Neural progenitor cell (in vitro differentiated cells): ENCODE results near the gene GDAP2. TPM values are rescaled to one million over a fixed set of nuclear protein-coding genes. Genes with fewer than 3 reads are reported as not detected.

Experiments
- DNase-seq: peaks from one replicate; pipeline ENCODE4 v3.0.0-alpha.2; 2016; ENCODE audit warnings: low spot score
- H2AFZ ChIP-seq: fragments of 200-600 bp; sonication (generic); replicated peaks from 2 replicates; pipeline ENCODE4 v1.6.1; 2016; ENCODE audit warnings: antibody characterized with exemption
- H3F3A ChIP-seq: fragments of 200-600 bp; sonication (generic); 2 replicates; pipeline ENCODE4 v1.6.1; 2016; ENCODE audit warnings: antibody characterized with exemption, low read depth
- H3K27ac ChIP-seq: fragments of 200-600 bp; sonication (generic); 2 replicates; pipeline ENCODE4 v1.5.1; 2016; ENCODE audit warnings: mild to moderate bottlenecking
- H3K27me3 ChIP-seq: fragments of 200-600 bp; sonication (generic); 2 replicates; pipeline ENCODE4 v1.6.1; 2016; ENCODE audit warnings: mild to moderate bottlenecking, moderate library complexity
- H3K36me3 ChIP-seq: fragments of 200-600 bp; sonication (generic); 2 replicates; pipeline ENCODE4 v1.5.1; 2016
- H3K4me1 ChIP-seq: fragments of 200-600 bp; sonication (generic); 2 replicates; pipeline ENCODE4 v1.6.1; 2016; ENCODE audit warnings: mixed run types
- H3K4me2 ChIP-seq: fragments of 200-600 bp; sonication (generic); 2 replicates; pipeline ENCODE4 v1.6.1; 2016
- H3K4me3 ChIP-seq: fragments of 200-600 bp; sonication (generic); 2 replicates; pipeline ENCODE4 v1.5.1; 2016
- H3K79me2 ChIP-seq: fragments of 200-600 bp; sonication (generic); 2 replicates; pipeline ENCODE4 v1.6.1; 2016; ENCODE audit warnings: low read depth
- H3K9ac ChIP-seq: fragments of 200-600 bp; sonication (generic); 2 replicates; pipeline ENCODE4 v1.6.1; 2016
- H3K9me3 ChIP-seq: fragments of 200-600 bp; sonication (generic); 2 replicates; pipeline ENCODE4 v1.5.1; 2016; ENCODE audit warnings: low read depth
- H4K20me1 ChIP-seq: fragments of 200-600 bp; sonication (generic); 2 replicates; pipeline ENCODE4 v1.6.1; 2016; ENCODE audit warnings: low read depth
- H3K27ac Mint-ChIP-seq: 3 replicates; pipeline ENCODE4 v1.8.0; 2021; ENCODE audit warnings: mixed read lengths
- H3K27me3 Mint-ChIP-seq: 2 replicates; pipeline ENCODE4 v1.8.0; 2022; ENCODE audit warnings: low read depth, mild to moderate bottlenecking, inconsistent platforms, moderate library complexity, mixed read lengths; ENCODE audit not compliant: insufficient read depth
- H3K36me3 Mint-ChIP-seq: 3 replicates; pipeline ENCODE4 v1.8.0; 2021; ENCODE audit warnings: mixed read lengths
- H3K4me1 Mint-ChIP-seq: 3 replicates; pipeline ENCODE4 v1.8.0; 2021; ENCODE audit warnings: mixed read lengths
- H3K4me3 Mint-ChIP-seq: 3 replicates; pipeline ENCODE4 v1.8.0; 2021; ENCODE audit warnings: mild to moderate bottlenecking, moderate library complexity, mixed read lengths
- H3K9me3 Mint-ChIP-seq: 3 replicates; pipeline ENCODE4 v1.8.0; 2020; ENCODE audit warnings: mixed read lengths
- CTCF ChIP-seq: fragments of 200-600 bp; sonication (generic); IDR thresholded peaks from 2 replicates; pipeline ENCODE4 v1.5.1; 2017; ENCODE audit warnings: antibody characterized with exemption, mild to moderate bottlenecking
- EZH2 ChIP-seq: fragments of 200-600 bp; sonication (generic); IDR thresholded peaks from 2 replicates; pipeline ENCODE4 v1.6.1; 2017; ENCODE audit warnings: antibody characterized with exemption, mild to moderate bottlenecking, moderate library complexity
- EZH2phosphoT487 ChIP-seq: fragments of 200-600 bp; sonication (generic); IDR thresholded peaks from 2 replicates; pipeline ENCODE4 v1.6.1; 2017; ENCODE audit warnings: antibody characterized with exemption
- total RNA-seq: library from RNA; depleted of rRNA; stranded (reverse); fragments of >200 nt; gene quantifications from 2 replicates; pipeline ENCODE4 v1.2.3, GENCODE V29; 2015; ENCODE audit warnings: low replicate concordance

The GDAP2 gene, protein sequence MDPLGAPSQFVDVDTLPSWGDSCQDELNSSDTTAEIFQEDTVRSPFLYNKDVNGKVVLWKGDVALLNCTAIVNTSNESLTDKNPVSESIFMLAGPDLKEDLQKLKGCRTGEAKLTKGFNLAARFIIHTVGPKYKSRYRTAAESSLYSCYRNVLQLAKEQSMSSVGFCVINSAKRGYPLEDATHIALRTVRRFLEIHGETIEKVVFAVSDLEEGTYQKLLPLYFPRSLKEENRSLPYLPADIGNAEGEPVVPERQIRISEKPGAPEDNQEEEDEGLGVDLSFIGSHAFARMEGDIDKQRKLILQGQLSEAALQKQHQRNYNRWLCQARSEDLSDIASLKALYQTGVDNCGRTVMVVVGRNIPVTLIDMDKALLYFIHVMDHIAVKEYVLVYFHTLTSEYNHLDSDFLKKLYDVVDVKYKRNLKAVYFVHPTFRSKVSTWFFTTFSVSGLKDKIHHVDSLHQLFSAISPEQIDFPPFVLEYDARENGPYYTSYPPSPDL
- 24.2 and 32.0 TPM in 2 replicates for total RNA-seq

- Histone ChIP-seq H2AFZ (peak within 1 kb of the TSS; percentile 95), H3K27me3 (no peaks in the 10 kb centered on the region), H3K79me2 (peaks cover 96% of the 10 kb centered on the region), H3K27ac (peak within 1 kb of the TSS; percentile 51), H3K36me3 (no peaks in the 10 kb centered on the region), H3F3A (peaks cover 6% of the 10 kb centered on the region), H3K4me1 (peaks cover 16% of the 10 kb centered on the region), H3K4me3 (peak within 1 kb of the TSS; percentile 85), H3K4me2 (peak within 1 kb of the TSS; percentile 83), H4K20me1 (peaks cover 20% of the 10 kb centered on the region), H3K9me3 (no peaks in the 10 kb centered on the region), H3K9ac (peak within 1 kb of the TSS; percentile 69)
- Mint-ChIP-seq H3K4me3 (peak within 1 kb of the TSS; percentile 95), H3K27me3 (no peaks in the 10 kb centered on the region), H3K4me1 (peaks cover 24% of the 10 kb centered on the region), H3K36me3 (peaks cover 2% of the 10 kb centered on the region), H3K27ac (peak within 1 kb of the TSS; percentile 24), H3K9me3 (no peaks in the 10 kb centered on the region)
- peak; percentile 98 for DNase-seq
- no peak for TF ChIP-seq CTCF
- no peak for TF ChIP-seq EZH2
- no peak for TF ChIP-seq EZH2phosphoT487
These were observed at the start of gene GDAP2, which contains the start of gene WDR3 for GRCh38 chr1:117929343-117930172. Gene GDAP2 (minus strand): TSS chr1:117929621. CDS start chr1:117920357, 9,264 bp downstream. Gene WDR3 (plus strand): TSS chr1:117929739. CDS start chr1:117933320, 3,581 bp downstream.

DNA sequence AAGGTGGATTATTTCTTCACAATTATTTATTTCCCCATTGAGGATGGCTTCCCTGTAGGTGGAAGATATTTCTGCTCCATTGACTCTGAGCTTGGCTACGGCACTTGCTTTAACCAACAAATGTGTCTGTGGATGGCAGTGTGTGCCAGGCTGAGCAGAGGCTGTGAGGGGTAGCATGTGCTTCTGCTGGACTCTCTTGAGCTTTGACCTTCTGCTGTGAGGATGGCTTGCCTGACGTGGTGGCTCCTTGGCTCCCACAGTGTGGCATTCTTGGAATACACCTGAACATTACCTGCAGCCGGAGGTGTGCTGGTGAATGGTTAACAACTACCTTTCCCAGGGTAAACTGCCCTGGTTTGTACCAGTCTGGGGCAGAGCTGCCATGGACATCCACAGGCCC, 47.0 kb upstream of the GDAP2 start:
- Histone ChIP-seq H3K36me3 (no peaks in the 10 kb centered on the region), H3F3A (no peaks in the 10 kb centered on the region), H3K79me2 (no peaks in the 10 kb centered on the region), H2AFZ (no peak overlapping the region), H3K4me3 (no peak overlapping the region), H3K4me1 (no peaks in the 10 kb centered on the region), H3K9ac (no peak overlapping the region), H3K4me2 (no peak overlapping the region), H3K27ac (no peak overlapping the region), H3K27me3 (no peaks in the 10 kb centered on the region), H3K9me3 (no peaks in the 10 kb centered on the region), H4K20me1 (no peaks in the 10 kb centered on the region)
- H3K27me3 Mint-ChIP-seq, result no peaks in the 10 kb centered on the region
- H3K27ac Mint-ChIP-seq, result no peak overlapping the region
- no peaks in the 10 kb centered on the region for H3K9me3 Mint-ChIP-seq
- TF ChIP-seq EZH2, result no peak
- TF ChIP-seq EZH2phosphoT487, result no peak
- TF ChIP-seq CTCF, result no peak
- H3K36me3 Mint-ChIP-seq, result no peaks in the 10 kb centered on the region
- H3K4me3 Mint-ChIP-seq, result no peak overlapping the region
- H3K4me1 Mint-ChIP-seq, result peaks cover 4% of the 10 kb centered on the region
- no peak for DNase-seq

DNA sequence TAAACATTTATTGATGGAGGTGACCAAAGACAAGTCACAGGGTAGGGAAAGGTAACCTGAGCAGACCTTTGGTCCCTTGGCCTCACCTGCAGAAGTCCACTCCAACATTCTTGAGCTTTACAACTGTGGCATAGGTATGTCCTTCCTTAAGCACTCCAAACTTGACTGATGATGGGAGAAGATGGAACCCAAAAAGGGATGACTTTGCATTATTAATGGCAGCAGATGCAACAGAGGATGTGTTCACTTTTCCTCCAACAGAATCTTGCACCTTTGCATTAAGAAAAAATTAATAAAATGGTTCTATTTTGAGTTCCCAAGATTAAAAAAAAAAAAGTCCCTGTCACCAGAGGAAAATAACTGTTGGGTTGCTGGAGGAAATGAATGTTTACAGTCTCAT, 42.4 kb upstream of the GDAP2 start:
- no peaks in the 10 kb centered on the region for H3K27me3 ChIP-seq
- peaks cover 26% of the 10 kb centered on the region for H3F3A ChIP-seq
- no peaks in the 10 kb centered on the region for H3K9me3 Mint-ChIP-seq
- no peaks in the 10 kb centered on the region for H3K36me3 Mint-ChIP-seq
- no peak overlapping the region for H3K4me3 Mint-ChIP-seq
- H3K27me3 Mint-ChIP-seq, result no peaks in the 10 kb centered on the region
- peaks cover 36% of the 10 kb centered on the region for H3K4me1 ChIP-seq
- H4K20me1 ChIP-seq, result no peaks in the 10 kb centered on the region
- H3K4me3 ChIP-seq, result no peak overlapping the region
- no peak overlapping the region for H3K9ac ChIP-seq
- no peaks in the 10 kb centered on the region for H3K36me3 ChIP-seq
- H3K27ac Mint-ChIP-seq, result no peak overlapping the region
- no peak overlapping the region for H3K27ac ChIP-seq
- DNase-seq, result no peak
- no peaks in the 10 kb centered on the region for H3K79me2 ChIP-seq
- peaks cover 41% of the 10 kb centered on the region for H3K4me1 Mint-ChIP-seq
- H3K9me3 ChIP-seq, result no peaks in the 10 kb centered on the region
- H3K4me2 ChIP-seq, result no peak overlapping the region
- H2AFZ ChIP-seq, result no peak overlapping the region
- TF ChIP-seq EZH2phosphoT487 (no peak), CTCF (no peak), EZH2 (no peak)
